ENCODE data around the gene ST6GALNAC2.

Gene ST6GALNAC2
- total RNA-seq = 0 to 4.4 (median 0.07) reads per million in 9 experiments

- Mint-ChIP-seq H3K27me3 (peaks cover 29 to 49% of the 10 kb centered on the region in 2 donors), H3K27ac (peak within 1 kb of the TSS in 1 of 2 donors; percentile 5), H3K9me3 (no peaks in the 10 kb centered on the region), H3K4me3 (peak within 1 kb of the TSS; percentile 76 to 77), H3K4me1 (ENCODE audit: low read depth in 2 of 2) (no peaks in the 10 kb centered on the region), H3K36me3 (ENCODE audit: insufficient read depth) (peaks cover 2% of the 10 kb centered on the region)
- DNase-seq (peak; percentile 52 to 55 (median 52)), ATAC-seq (replicated peaks) (peak; percentile 87)
Observed at GRCh38 chr17:76585649-76586593, at the start of gene ST6GALNAC2. Gene ST6GALNAC2 (minus strand): TSS chr17:76585860. CDS start chr17:76585808, 52 bp downstream.

- Mint-ChIP-seq H3K27ac (no peak overlapping the region), H3K27me3 (peaks cover 6 to 11% of the 10 kb centered on the region in 2 donors), H3K9me3 (no peaks in the 10 kb centered on the region), H3K4me1 (ENCODE audit: low read depth in 2 of 2) (peaks cover 0 to 8% of the 10 kb centered on the region in 2 donors), H3K36me3 (ENCODE audit: insufficient read depth) (no peaks in the 10 kb centered on the region), H3K4me3 (no peak overlapping the region)
- DNase-seq (no peak), ATAC-seq (replicated peaks) (no peak)
Observed at GRCh38 chr17:76635039-76635438, 49.4 kb upstream of the ST6GALNAC2 start.

- DNase-seq (no peak), ATAC-seq (replicated peaks) (no peak)
- Mint-ChIP-seq H3K4me3 (no peak overlapping the region), H3K36me3 (ENCODE audit: insufficient read depth) (no peaks in the 10 kb centered on the region), H3K9me3 (no peaks in the 10 kb centered on the region), H3K4me1 (ENCODE audit: low read depth in 2 of 2) (peaks cover 0 to 8% of the 10 kb centered on the region in 2 donors), H3K27ac (no peak overlapping the region), H3K27me3 (peaks cover 6 to 11% of the 10 kb centered on the region in 2 donors)
Observed at GRCh38 chr17:76633628-76634328, 48.1 kb upstream of the ST6GALNAC2 start.

GRCh38 chr17:76631821-76632565, 46.3 kb upstream of the ST6GALNAC2 start:
- Mint-ChIP-seq H3K27ac (peak overlapping the region in 1 of 2 donors; percentile 46), H3K9me3 (no peaks in the 10 kb centered on the region), H3K36me3 (ENCODE audit: insufficient read depth) (no peaks in the 10 kb centered on the region), H3K27me3 (peaks cover 12% of the 10 kb centered on the region in 2 donors), H3K4me1 (ENCODE audit: low read depth in 2 of 2) (peaks cover 0 to 8% of the 10 kb centered on the region in 2 donors), H3K4me3 (no peak overlapping the region)
- DNase-seq = peak in 2 of 3 experiments; percentile 17 to 20
- ATAC-seq (replicated peaks) = peak; percentile 100

GRCh38 chr17:76630151-76630550, 44.5 kb upstream of the ST6GALNAC2 start:
- Mint-ChIP-seq H3K27ac (no peak overlapping the region), H3K27me3 (peaks cover 12 to 19% of the 10 kb centered on the region in 2 donors), H3K9me3 (no peaks in the 10 kb centered on the region), H3K4me1 (ENCODE audit: low read depth in 2 of 2) (peaks cover 0 to 8% of the 10 kb centered on the region in 2 donors), H3K36me3 (ENCODE audit: insufficient read depth) (no peaks in the 10 kb centered on the region), H3K4me3 (no peak overlapping the region)
- DNase-seq (no peak), ATAC-seq (replicated peaks) (no peak)

- Mint-ChIP-seq H3K27me3 (peaks cover 15 to 22% of the 10 kb centered on the region in 2 donors), H3K27ac (no peak overlapping the region), H3K9me3 (no peaks in the 10 kb centered on the region), H3K36me3 (ENCODE audit: insufficient read depth) (no peaks in the 10 kb centered on the region), H3K4me3 (no peak overlapping the region), H3K4me1 (ENCODE audit: low read depth in 2 of 2) (peaks cover 0 to 10% of the 10 kb centered on the region in 2 donors)
- ATAC-seq (replicated peaks) (no peak), DNase-seq (no peak)
Observed at GRCh38 chr17:76627510-76627909, 41.9 kb upstream of the ST6GALNAC2 start.

- Mint-ChIP-seq H3K4me1 (ENCODE audit: low read depth in 2 of 2) (peaks cover 0 to 2% of the 10 kb centered on the region in 2 donors), H3K36me3 (ENCODE audit: insufficient read depth) (no peaks in the 10 kb centered on the region), H3K9me3 (no peaks in the 10 kb centered on the region), H3K4me3 (no peak overlapping the region), H3K27ac (peak overlapping the region in 1 of 2 donors; percentile 11), H3K27me3 (peaks cover 15 to 22% of the 10 kb centered on the region in 2 donors)
- ATAC-seq (replicated peaks) = no peak
- no peak for DNase-seq
Observed at GRCh38 chr17:76626442-76626841, 40.8 kb upstream of the ST6GALNAC2 start.

GRCh38 chr17:76625496-76625895, 39.8 kb upstream of the ST6GALNAC2 start:
- ATAC-seq (replicated peaks) (no peak), DNase-seq (no peak)
- Mint-ChIP-seq H3K9me3 (no peaks in the 10 kb centered on the region), H3K4me1 (ENCODE audit: low read depth in 2 of 2) (peaks cover 0 to 2% of the 10 kb centered on the region in 2 donors), H3K36me3 (ENCODE audit: insufficient read depth) (no peaks in the 10 kb centered on the region), H3K4me3 (no peak overlapping the region), H3K27me3 (peaks cover 15 to 22% of the 10 kb centered on the region in 2 donors), H3K27ac (no peak overlapping the region)

- Mint-ChIP-seq H3K36me3 (ENCODE audit: insufficient read depth) (no peaks in the 10 kb centered on the region), H3K27ac (no peak overlapping the region), H3K9me3 (no peaks in the 10 kb centered on the region), H3K4me1 (ENCODE audit: low read depth in 2 of 2) (peaks cover 0 to 2% of the 10 kb centered on the region in 2 donors), H3K27me3 (peaks cover 15 to 22% of the 10 kb centered on the region in 2 donors), H3K4me3 (no peak overlapping the region)
- ATAC-seq (replicated peaks) (peak; percentile 96), DNase-seq (peak; percentile 75 to 81 (median 76))
Observed at GRCh38 chr17:76623271-76624146, 37.8 kb upstream of the ST6GALNAC2 start.

- H3K9me3 Mint-ChIP-seq = no peaks in the 10 kb centered on the region
- peaks cover 4% of the 10 kb centered on the region in 2 donors for H3K4me1 Mint-ChIP-seq (ENCODE audit: low read depth in 2 of 2)
- H3K27ac Mint-ChIP-seq = no peak overlapping the region
- peaks cover 7% of the 10 kb centered on the region for H3K36me3 Mint-ChIP-seq (ENCODE audit: insufficient read depth)
- ATAC-seq (replicated peaks) (no peak), DNase-seq (no peak)
- peaks cover 0 to under 1% of the 10 kb centered on the region in 2 donors for H3K27me3 Mint-ChIP-seq
- H3K4me3 Mint-ChIP-seq = no peak overlapping the region
Observed at GRCh38 chr17:76617838-76618237, 32.2 kb upstream of the ST6GALNAC2 start.

GRCh38 chr17:76614912-76615617, 29.4 kb upstream of the ST6GALNAC2 start:
- Mint-ChIP-seq H3K4me3 (no peak overlapping the region), H3K27me3 (peaks cover 0 to 12% of the 10 kb centered on the region in 2 donors), H3K36me3 (ENCODE audit: insufficient read depth) (peaks cover 7% of the 10 kb centered on the region), H3K27ac (no peak overlapping the region), H3K9me3 (no peaks in the 10 kb centered on the region), H3K4me1 (ENCODE audit: low read depth in 2 of 2) (peaks cover 4% of the 10 kb centered on the region in 2 donors)
- DNase-seq (no peak), ATAC-seq (replicated peaks) (no peak)

Data from effector memory CD8-positive, alpha-beta T cell (primary cell).